ENCODE results near the gene NF1.

The NF1 gene

DNA sequence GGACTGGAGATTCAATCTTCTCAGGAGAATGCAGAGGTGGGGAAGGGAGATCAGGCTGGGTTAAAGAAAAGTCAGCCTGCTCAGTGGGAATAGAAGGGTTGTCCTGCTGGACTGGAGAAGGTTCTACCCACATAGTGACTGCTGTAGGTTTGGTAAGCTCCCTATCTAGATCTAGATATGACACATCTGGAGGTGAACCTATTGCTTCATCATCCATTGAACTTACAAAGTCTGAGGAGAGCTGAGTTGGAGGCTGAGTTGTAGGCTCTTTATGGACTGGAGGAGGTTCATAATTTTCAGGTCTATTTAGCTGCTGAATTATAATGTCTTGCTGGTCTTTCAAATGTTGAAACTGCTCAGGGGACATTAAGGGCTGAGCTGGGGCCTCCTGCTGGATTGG, 46.0 kb upstream of the NF1 start:
- H3K4me3 ChIP-seq (ENCODE audit: low read length in 2 of 2): no peak overlapping the region
- H4K8ac ChIP-seq (ENCODE audit: low read depth, low read length): no peak overlapping the region
- H3K14ac ChIP-seq (ENCODE audit: low read length): no peak overlapping the region
- H3K18ac ChIP-seq (ENCODE audit: low read length): no peak overlapping the region
- H2BK15ac ChIP-seq (ENCODE audit: low read length): no peak overlapping the region
- no peak overlapping the region for H3K4me2 ChIP-seq (ENCODE audit: insufficient read depth, low read length, poor library complexity, severe bottlenecking)
- H3K4ac ChIP-seq (ENCODE audit: low read length): no peak overlapping the region
- H4K91ac ChIP-seq (ENCODE audit: low read depth, low read length, poor library complexity): no peak overlapping the region
- no peak overlapping the region for H3K23ac ChIP-seq (ENCODE audit: low read depth, low read length, poor library complexity)
- H3K79me1 ChIP-seq (ENCODE audit: low read depth, low read length): no peaks in the 10 kb centered on the region
- H3K9ac ChIP-seq (ENCODE audit: low read depth, low read length, poor library complexity): no peak overlapping the region
- H2AK5ac ChIP-seq (ENCODE audit: low read depth, low read length): no peak overlapping the region
- H3K36me3 ChIP-seq (replicated peaks in 1 of 2; ENCODE audit: control insufficient read depth in 2 of 2, insufficient read depth in 2 of 2, low read length in 2 of 2): no peaks in the 10 kb centered on the region
- no peak overlapping the region for H2BK120ac ChIP-seq (ENCODE audit: low read depth, low read length)
- DNase-seq (ENCODE audit: low spot score): no peak
- H3K27ac ChIP-seq (replicated peaks; ENCODE audit: low read length): no peak overlapping the region
- no peak overlapping the region for H2BK12ac ChIP-seq (ENCODE audit: low read length)
- H2BK5ac ChIP-seq (ENCODE audit: low read length): no peak overlapping the region
- peaks cover 0 to 3% of the 10 kb centered on the region in 2 donors for H3K9me3 ChIP-seq (replicated peaks in 1 of 2; ENCODE audit: control insufficient read depth in 2 of 2, insufficient read depth in 1 of 2, low read depth in 1 of 2, low read length in 2 of 2)
- H2AFZ ChIP-seq (ENCODE audit: low read length): no peak overlapping the region
- peaks cover 0 to 5% (median 0%) of the 10 kb centered on the region in 3 experiments for H3K27me3 ChIP-seq (ENCODE audit: control insufficient read depth in 3 of 3, insufficient read depth in 3 of 3, low read depth in 1 of 3, low read length in 3 of 3)
- no peaks in the 10 kb centered on the region for H3K4me1 ChIP-seq (ENCODE audit: control insufficient read depth in 2 of 2, insufficient read depth in 1 of 2, low read depth in 1 of 2, low read length in 2 of 2)

DNA sequence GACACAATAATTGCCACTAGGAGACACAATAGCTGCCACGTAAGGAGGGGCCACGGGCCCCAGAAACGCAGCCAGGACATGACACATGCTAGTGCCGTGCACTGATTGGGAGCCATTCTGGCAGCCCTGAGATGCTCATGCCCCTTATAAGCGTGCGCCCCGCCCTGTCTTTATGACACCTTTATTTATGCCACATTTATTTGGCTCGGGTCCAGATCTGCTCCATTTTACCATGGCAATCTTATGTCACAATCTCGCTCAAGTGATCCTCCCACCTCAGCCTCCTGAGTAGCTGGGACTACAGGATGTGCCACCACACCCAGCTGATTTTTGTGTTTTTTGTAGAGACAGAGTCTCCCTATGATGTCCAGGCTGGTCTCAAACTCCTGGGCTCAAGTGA, 43.8 kb upstream of the NF1 start:
- Histone ChIP-seq H4K91ac (ENCODE audit: low read depth, low read length, poor library complexity) (no peak overlapping the region), H2BK5ac (ENCODE audit: low read length) (no peak overlapping the region), H3K9me3 (replicated peaks in 1 of 2; ENCODE audit: control insufficient read depth in 2 of 2, insufficient read depth in 1 of 2, low read depth in 1 of 2, low read length in 2 of 2) (peaks cover 0 to 3% of the 10 kb centered on the region in 2 donors), H3K36me3 (replicated peaks in 1 of 2; ENCODE audit: control insufficient read depth in 2 of 2, insufficient read depth in 2 of 2, low read length in 2 of 2) (no peaks in the 10 kb centered on the region), H4K8ac (ENCODE audit: low read depth, low read length) (no peak overlapping the region), H2BK12ac (ENCODE audit: low read length) (no peak overlapping the region), H2AFZ (ENCODE audit: low read length) (no peak overlapping the region), H2BK120ac (ENCODE audit: low read depth, low read length) (no peak overlapping the region), H3K4me3 (ENCODE audit: low read length in 2 of 2) (no peak overlapping the region), H3K79me1 (ENCODE audit: low read depth, low read length) (no peaks in the 10 kb centered on the region), H2BK15ac (ENCODE audit: low read length) (no peak overlapping the region), H3K14ac (ENCODE audit: low read length) (no peak overlapping the region), H3K18ac (ENCODE audit: low read length) (no peak overlapping the region), H3K27me3 (ENCODE audit: control insufficient read depth in 3 of 3, insufficient read depth in 3 of 3, low read depth in 1 of 3, low read length in 3 of 3) (peaks cover 0 to 5% (median 0%) of the 10 kb centered on the region in 3 experiments), H3K4ac (ENCODE audit: low read length) (no peak overlapping the region), H3K27ac (replicated peaks; ENCODE audit: low read length) (no peak overlapping the region), H3K9ac (ENCODE audit: low read depth, low read length, poor library complexity) (no peak overlapping the region), H2AK5ac (ENCODE audit: low read depth, low read length) (no peak overlapping the region), H3K4me1 (ENCODE audit: control insufficient read depth in 2 of 2, insufficient read depth in 1 of 2, low read depth in 1 of 2, low read length in 2 of 2) (no peaks in the 10 kb centered on the region), H3K4me2 (ENCODE audit: insufficient read depth, low read length, poor library complexity, severe bottlenecking) (no peak overlapping the region), H3K23ac (ENCODE audit: low read depth, low read length, poor library complexity) (no peak overlapping the region)
- WGBS, 2 donors (ENCODE audit: extremely low coverage in 2 of 2, insufficient read length in 2 of 2, insufficient replicate concordance in 1 of 2): no CpG with 5 or more reads among the region's 9 CpGs
- DNase-seq (ENCODE audit: low spot score): no peak

DNA sequence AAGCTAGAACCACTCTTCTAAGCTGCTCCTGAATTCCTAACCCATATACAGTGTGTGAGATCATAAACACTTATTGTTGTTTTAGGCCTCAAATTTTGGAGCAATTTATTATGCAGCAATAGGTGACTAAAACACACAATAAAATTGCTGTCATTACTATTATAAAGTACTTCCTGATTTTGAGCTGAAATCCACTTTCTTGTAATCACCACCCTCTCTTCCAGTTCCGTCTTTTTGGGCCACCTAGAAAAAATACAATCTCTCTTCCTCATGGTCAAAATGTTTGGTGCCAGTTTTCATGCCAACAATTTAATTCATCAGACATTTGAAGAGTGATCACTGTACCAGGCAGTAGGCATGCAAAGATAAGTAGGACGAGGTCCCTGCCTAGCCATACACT, 43.3 kb upstream of the NF1 start:
- WGBS, 2 donors (ENCODE audit: extremely low coverage in 2 of 2, insufficient read length in 2 of 2, insufficient replicate concordance in 1 of 2): no CpG with 5 or more reads among the region's 2 CpGs
- peaks cover 0 to 3% of the 10 kb centered on the region in 2 donors for H3K9me3 ChIP-seq (replicated peaks in 1 of 2; ENCODE audit: control insufficient read depth in 2 of 2, insufficient read depth in 1 of 2, low read depth in 1 of 2, low read length in 2 of 2)
- peaks cover 0 to 5% (median 0%) of the 10 kb centered on the region in 3 experiments for H3K27me3 ChIP-seq (ENCODE audit: control insufficient read depth in 3 of 3, insufficient read depth in 3 of 3, low read depth in 1 of 3, low read length in 3 of 3)

DNA sequence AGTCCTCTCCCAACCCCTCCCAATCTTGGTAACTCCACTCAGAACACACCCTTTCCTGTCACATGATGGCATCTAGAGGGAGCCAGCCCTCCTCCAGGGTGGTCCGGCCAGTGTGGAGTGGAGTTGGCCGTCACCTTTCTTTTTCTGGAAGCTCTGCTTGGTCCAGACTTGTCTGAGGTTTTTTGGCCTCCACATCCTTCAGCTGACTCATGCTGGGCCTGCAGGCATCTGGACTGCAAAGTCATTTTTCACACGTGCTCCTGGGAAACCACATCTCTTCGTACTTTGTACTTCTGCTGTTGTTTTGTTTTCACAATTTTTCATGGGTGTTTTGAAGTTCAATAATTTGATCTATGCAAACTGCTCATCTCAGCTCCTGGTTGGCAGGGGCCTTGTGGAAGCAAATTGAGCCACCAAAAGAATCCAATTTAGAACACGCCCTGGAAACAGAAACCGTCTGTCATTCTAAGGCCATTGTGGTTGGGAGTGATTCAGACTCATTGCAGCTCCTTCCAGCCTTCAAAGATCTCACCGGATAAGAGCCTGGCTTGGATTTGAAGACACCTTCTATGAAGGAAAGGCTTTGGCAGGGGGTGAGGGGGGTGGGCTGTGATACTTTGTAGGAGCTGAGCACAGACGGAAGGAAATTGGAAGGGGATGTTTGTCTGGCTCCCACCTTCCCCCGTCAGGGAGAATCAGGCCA, 42.4 kb upstream of the NF1 start:
- Histone ChIP-seq H2AK5ac (ENCODE audit: low read depth, low read length) (no peak overlapping the region), H2AFZ (ENCODE audit: low read length) (peak overlapping the region; percentile 47), H3K18ac (ENCODE audit: low read length) (no peak overlapping the region), H3K4ac (ENCODE audit: low read length) (no peak overlapping the region), H3K9me3 (replicated peaks in 1 of 2; ENCODE audit: control insufficient read depth in 2 of 2, insufficient read depth in 1 of 2, low read depth in 1 of 2, low read length in 2 of 2) (peaks cover 0 to 3% of the 10 kb centered on the region in 2 donors), H3K9ac (ENCODE audit: low read depth, low read length, poor library complexity) (no peak overlapping the region), H3K79me1 (ENCODE audit: low read depth, low read length) (no peaks in the 10 kb centered on the region), H3K14ac (ENCODE audit: low read length) (no peak overlapping the region), H3K36me3 (replicated peaks in 1 of 2; ENCODE audit: control insufficient read depth in 2 of 2, insufficient read depth in 2 of 2, low read length in 2 of 2) (no peaks in the 10 kb centered on the region), H4K8ac (ENCODE audit: low read depth, low read length) (no peak overlapping the region), H2BK120ac (ENCODE audit: low read depth, low read length) (no peak overlapping the region), H3K4me2 (ENCODE audit: insufficient read depth, low read length, poor library complexity, severe bottlenecking) (no peak overlapping the region), H3K27ac (replicated peaks; ENCODE audit: low read length) (no peak overlapping the region), H2BK5ac (ENCODE audit: low read length) (no peak overlapping the region), H2BK15ac (ENCODE audit: low read length) (no peak overlapping the region), H3K23ac (ENCODE audit: low read depth, low read length, poor library complexity) (no peak overlapping the region), H4K91ac (ENCODE audit: low read depth, low read length, poor library complexity) (no peak overlapping the region), H3K27me3 (ENCODE audit: control insufficient read depth in 3 of 3, insufficient read depth in 3 of 3, low read depth in 1 of 3, low read length in 3 of 3) (peaks cover 0 to 5% (median 0%) of the 10 kb centered on the region in 3 experiments), H3K4me1 (ENCODE audit: control insufficient read depth in 2 of 2, insufficient read depth in 1 of 2, low read depth in 1 of 2, low read length in 2 of 2) (no peaks in the 10 kb centered on the region), H2BK12ac (ENCODE audit: low read length) (no peak overlapping the region), H3K4me3 (ENCODE audit: low read length in 2 of 2) (no peak overlapping the region)
- DNase-seq (ENCODE audit: low spot score): no peak
- no CpG with 5 or more reads among the region's 9 CpGs for WGBS, 2 donors (ENCODE audit: extremely low coverage in 2 of 2, insufficient read length in 2 of 2, insufficient replicate concordance in 1 of 2)

More for the DNA sequence above, 43.3 kb upstream of the NF1 start:
- Histone ChIP-seq H3K4me2 (ENCODE audit: insufficient read depth, low read length, poor library complexity, severe bottlenecking) (no peak overlapping the region), H3K9ac (ENCODE audit: low read depth, low read length, poor library complexity) (no peak overlapping the region), H3K4me1 (ENCODE audit: control insufficient read depth in 2 of 2, insufficient read depth in 1 of 2, low read depth in 1 of 2, low read length in 2 of 2) (no peaks in the 10 kb centered on the region), H3K14ac (ENCODE audit: low read length) (no peak overlapping the region), H2BK12ac (ENCODE audit: low read length) (no peak overlapping the region), H3K79me1 (ENCODE audit: low read depth, low read length) (no peaks in the 10 kb centered on the region), H4K8ac (ENCODE audit: low read depth, low read length) (no peak overlapping the region), H3K36me3 (replicated peaks in 1 of 2; ENCODE audit: control insufficient read depth in 2 of 2, insufficient read depth in 2 of 2, low read length in 2 of 2) (no peaks in the 10 kb centered on the region), H2BK15ac (ENCODE audit: low read length) (no peak overlapping the region), H3K23ac (ENCODE audit: low read depth, low read length, poor library complexity) (no peak overlapping the region), H3K4ac (ENCODE audit: low read length) (no peak overlapping the region), H4K91ac (ENCODE audit: low read depth, low read length, poor library complexity) (no peak overlapping the region), H2AK5ac (ENCODE audit: low read depth, low read length) (no peak overlapping the region), H2BK120ac (ENCODE audit: low read depth, low read length) (no peak overlapping the region), H3K18ac (ENCODE audit: low read length) (no peak overlapping the region), H2AFZ (ENCODE audit: low read length) (no peak overlapping the region), H2BK5ac (ENCODE audit: low read length) (no peak overlapping the region), H3K4me3 (ENCODE audit: low read length in 2 of 2) (no peak overlapping the region), H3K27ac (replicated peaks; ENCODE audit: low read length) (no peak overlapping the region)
- DNase-seq (ENCODE audit: low spot score): no peak
